NCI-H2081 treated with DMSO at 0.1 percent for 48 hours (cell line): ENCODE measurements around the gene DPM2.
A peak's percentile ranks its signal among the peaks of the same experiment; 100 is the strongest.

Source experiments
- DNase-seq: peaks from one replicate; lab custom pipeline; 2025; lab: John Stamatoyannopoulos, UW

The DPM2 gene

GRCh38 chr9:127937388-127938297 is at the start of gene DPM2:
DPM2 (minus strand) TSS chr9:127937854; CDS start chr9:127937820, 34 bp downstream.
- no peak for DNase-seq

- no peak for DNase-seq
Measured at GRCh38 chr9:127987103-127987614, 49.5 kb upstream of the DPM2 start.

GRCh38 chr9:127985011-127985410 is 47.4 kb upstream of the DPM2 start:
- DNase-seq, result no peak

GRCh38 chr9:127983847-127984289 is 46.2 kb upstream of the DPM2 start:
- DNase-seq, result no peak

GRCh38 chr9:127982912-127983311 is 45.3 kb upstream of the DPM2 start:
- DNase-seq, result no peak

GRCh38 chr9:127981559-127982121 is 44.0 kb upstream of the DPM2 start:
- DNase-seq, result no peak

- DNase-seq, result peak; percentile 51
Measured at GRCh38 chr9:127980706-127981558, 43.3 kb upstream of the DPM2 start, which contains the start of gene EEIG1. EEIG1 (minus strand) TSS chr9:127980989; CDS start chr9:127980137, 852 bp downstream.

GRCh38 chr9:127980060-127980705 is 42.5 kb upstream of the DPM2 start:
- DNase-seq, result no peak

GRCh38 chr9:127979333-127980059 is 41.8 kb upstream of the DPM2 start:
- DNase-seq, result no peak

- DNase-seq, result no peak
Measured at GRCh38 chr9:127979015-127979332, 41.3 kb upstream of the DPM2 start.

GRCh38 chr9:127977884-127978647 is 40.4 kb upstream of the DPM2 start:
- no peak for DNase-seq

- no peak for DNase-seq
Measured at GRCh38 chr9:127977009-127977883, 39.6 kb upstream of the DPM2 start.

GRCh38 chr9:127976498-127976897 is 38.8 kb upstream of the DPM2 start:
- peak; percentile 52 for DNase-seq

- no peak for DNase-seq
Measured at GRCh38 chr9:127975376-127976315, 38.0 kb upstream of the DPM2 start.

- no peak for DNase-seq
Measured at GRCh38 chr9:127974769-127975261, 37.2 kb upstream of the DPM2 start.

GRCh38 chr9:127974001-127974768 is 36.5 kb upstream of the DPM2 start:
- DNase-seq, result no peak
